HG02870 (cell line): ENCODE data around the gene FBRSL1.
"Not testable (repeated sequence)": the region's sequence is repeated elsewhere in the genome, so short reads cannot be mapped to it uniquely, and the experiment has no call there.

ENCODE experiments used
- ATAC-seq: cut with Tn5 transposase; IDR thresholded peaks from one replicate; pipeline ENCODE4 v1.9.1; 2021; ENCODE audit warnings: mild to moderate bottlenecking, moderate library complexity; ENCODE audit not compliant: unreplicated experiment

FBRSL1 gene

DNA sequence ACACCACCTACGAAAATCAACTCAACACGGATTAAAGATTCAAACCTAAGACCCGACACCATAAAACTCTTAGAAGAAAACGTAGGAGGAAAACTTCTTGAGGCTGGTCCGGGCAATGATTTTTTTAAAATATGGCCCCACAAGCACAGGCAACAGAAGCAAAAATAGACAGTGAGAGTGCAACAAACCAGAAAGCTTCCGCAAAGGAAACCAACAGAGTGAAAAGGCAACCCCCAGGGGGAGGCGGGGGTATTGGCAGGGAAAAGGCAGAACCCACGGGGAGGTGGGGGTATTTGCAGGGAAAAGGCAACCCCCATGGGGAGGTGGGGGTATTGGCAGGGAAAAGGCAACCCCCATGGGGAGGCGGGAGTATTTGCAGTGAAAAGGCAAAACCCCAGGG is 20.5 kb upstream of the FBRSL1 start:
- ATAC-seq = no peak

- ATAC-seq = no peak
Measured at GRCh38 chr12:132470397-132470796, 19.6 kb upstream of the FBRSL1 start.

- ATAC-seq = no peak
Measured at GRCh38 chr12:132471011-132471857, 18.7 kb upstream of the FBRSL1 start.

DNA sequence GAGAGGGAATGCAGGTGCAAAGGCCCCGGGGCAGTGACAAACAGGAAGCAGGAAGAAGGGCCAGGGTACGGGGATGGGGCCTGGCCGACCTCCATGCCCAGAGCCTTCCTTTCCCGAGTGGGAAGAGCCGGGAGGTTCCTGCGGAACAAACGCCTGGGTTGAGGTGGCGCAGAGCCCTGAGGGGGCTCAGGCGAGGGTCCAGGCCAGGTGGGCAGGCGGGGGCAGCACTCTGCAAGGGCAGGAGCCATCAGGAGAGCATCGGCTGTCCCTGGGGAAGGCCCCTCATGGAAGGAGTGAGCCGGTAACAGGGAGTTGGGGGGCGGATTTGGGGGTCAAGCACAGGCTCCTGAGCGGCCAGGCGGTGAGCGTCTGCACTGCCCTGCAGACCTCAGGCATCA is 18.1 kb upstream of the FBRSL1 start:
- ATAC-seq = no peak

- ATAC-seq = no peak
Measured at GRCh38 chr12:132472386-132472785, 17.6 kb upstream of the FBRSL1 start.

DNA sequence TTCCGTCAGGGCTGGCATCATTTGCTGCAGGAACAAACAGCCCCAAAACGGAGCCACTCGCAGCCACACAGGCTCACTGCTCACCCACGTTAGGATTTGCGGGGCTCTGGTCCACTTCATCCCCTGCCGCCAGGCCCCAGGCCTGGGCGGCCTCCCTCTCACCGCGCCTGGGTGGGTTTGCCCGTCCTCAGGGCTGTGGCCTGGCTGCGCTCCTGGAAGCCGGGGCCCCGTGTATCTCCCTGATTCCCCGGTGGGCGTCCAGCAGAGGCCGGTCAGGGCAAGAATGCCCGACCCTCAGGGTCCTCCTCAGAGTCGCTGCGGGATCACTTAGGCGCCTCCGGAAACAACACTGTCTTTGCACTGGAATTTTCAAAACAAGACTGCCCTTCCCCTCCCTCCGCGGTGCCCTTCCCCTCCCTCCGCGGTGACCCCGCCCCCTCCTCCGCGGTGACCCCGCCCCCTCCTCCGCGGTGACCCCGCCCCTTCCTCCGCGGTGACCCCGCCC is 15.7 kb upstream of the FBRSL1 start:
- no peak for ATAC-seq

DNA sequence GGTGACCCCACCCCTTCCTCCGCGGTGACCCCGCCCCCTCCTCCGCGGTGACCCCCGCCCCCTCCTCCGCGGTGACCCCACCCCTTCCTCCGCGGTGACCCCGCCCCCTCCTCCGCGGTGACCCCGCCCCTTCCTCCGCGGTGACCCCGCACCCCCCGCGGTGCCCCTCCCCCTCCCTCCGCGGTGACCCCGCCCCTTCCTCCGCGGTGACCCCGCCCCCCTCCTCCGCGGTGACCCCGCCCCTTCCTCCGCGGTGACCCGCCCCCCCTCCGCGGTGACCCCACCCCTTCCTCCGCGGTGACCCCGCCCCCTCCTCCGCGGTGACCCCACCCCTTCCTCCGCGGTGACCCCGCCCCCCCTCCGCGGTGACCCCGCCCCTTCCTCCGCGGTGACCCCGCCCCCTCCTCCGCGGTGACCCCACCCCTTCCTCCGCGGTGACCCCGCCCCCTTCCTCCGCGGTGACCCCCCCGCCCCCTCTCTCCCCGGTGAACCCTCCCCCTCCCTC is 15.1 kb upstream of the FBRSL1 start:
- not testable (repeated sequence) for ATAC-seq

- ATAC-seq = no peak
Measured at GRCh38 chr12:132475304-132476037, 14.5 kb upstream of the FBRSL1 start.

GRCh38 chr12:132476038-132476414 is 13.9 kb upstream of the FBRSL1 start:
- ATAC-seq = no peak

DNA sequence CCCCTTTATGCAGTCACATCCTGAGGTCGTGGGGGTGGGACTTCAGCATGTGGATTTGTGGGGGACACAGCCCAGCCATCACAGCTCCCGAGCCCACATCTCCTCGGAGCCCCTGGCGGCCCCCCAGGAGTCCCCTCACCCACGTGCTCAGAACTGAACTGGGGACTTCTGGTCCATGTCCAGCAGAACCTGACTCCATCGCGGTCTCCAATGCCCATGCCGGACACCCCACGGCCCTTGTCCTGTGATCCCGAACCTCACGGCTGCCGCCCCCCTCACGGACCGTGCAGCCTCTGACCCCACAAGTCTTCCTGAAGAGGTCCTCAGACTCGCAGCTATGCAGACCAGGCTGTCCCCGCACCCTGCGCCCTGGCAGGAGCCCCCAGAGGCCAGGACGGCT is 13.5 kb upstream of the FBRSL1 start:
- no peak for ATAC-seq

- ATAC-seq = no peak
Measured at GRCh38 chr12:132477017-132477702, 12.8 kb upstream of the FBRSL1 start.

GRCh38 chr12:132477703-132478432 is 12.1 kb upstream of the FBRSL1 start:
- no peak for ATAC-seq

DNA sequence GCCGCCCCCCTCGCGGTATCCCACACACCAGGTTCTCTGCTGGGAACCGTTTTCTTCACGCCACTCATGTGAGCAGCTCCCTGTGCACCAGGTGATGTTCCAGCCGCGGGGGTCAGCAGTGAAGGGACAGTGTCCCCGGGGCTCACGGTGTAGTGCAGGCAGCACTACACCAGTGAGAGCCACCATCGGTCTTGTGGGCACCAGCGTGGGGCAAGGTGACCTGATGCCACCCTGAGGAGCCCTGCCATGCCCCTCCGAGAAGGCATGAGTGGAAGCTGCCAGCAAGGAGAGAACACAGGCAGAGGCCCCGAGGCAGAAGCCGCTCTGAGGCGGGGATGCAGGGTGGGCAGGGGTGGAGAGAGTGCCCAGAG is 11.5 kb upstream of the FBRSL1 start:
- ATAC-seq = no peak

- no peak for ATAC-seq
Measured at GRCh38 chr12:132478845-132479244, 11.1 kb upstream of the FBRSL1 start.

- no peak for ATAC-seq
Measured at GRCh38 chr12:132479291-132479690, 10.7 kb upstream of the FBRSL1 start.

GRCh38 chr12:132479938-132480622 is 9.9 kb upstream of the FBRSL1 start:
- ATAC-seq = no peak

- ATAC-seq = no peak
Measured at GRCh38 chr12:132480623-132481132, 9.3 kb upstream of the FBRSL1 start.

GRCh38 chr12:132481345-132481744 is 8.6 kb upstream of the FBRSL1 start:
- no peak for ATAC-seq

DNA sequence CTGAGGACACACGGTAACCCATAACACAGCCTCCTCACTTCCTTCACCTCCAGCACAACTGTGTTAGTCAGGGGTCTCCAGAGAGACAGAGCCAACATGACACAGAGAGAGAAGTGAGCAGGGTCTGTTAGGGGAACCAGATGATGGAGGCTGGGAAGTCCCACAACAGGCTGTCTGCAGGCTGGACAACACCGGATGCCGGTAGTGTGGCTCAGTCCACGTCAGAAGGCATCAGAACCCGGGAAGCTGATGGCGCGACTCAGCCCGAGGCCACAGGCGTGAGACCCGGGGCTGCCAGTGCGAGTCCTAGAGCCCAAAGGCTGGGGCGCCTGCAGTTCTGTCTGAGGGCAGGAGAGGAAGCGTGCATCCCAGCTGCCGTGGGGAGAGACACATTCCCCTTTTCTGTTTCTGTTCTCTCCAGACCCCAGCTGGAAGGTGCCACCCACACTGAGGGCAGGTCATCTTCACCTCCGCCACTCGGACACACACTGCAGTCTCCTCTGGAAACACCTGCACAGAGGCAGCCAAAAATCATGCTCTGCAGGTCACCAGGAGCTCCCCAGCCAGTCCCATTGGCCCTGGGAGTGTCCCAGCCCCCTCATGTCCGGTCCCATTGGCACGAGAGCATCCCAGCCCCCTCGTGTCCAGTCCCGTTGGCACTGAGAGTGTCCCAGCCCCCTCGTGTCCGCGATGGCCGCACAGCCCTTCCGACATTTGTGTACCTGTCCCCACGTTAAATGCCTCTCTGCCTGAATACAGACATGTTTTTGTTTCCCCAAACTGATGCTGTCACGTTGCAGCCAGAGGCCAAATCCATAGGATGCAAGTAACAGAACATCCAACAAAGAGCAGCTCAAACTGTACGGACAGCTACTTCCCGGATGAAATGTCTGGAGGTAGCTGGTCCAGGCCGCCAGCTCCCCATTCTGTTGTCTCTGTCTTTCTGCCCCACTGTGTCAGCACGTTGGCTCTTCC is 7.9 kb upstream of the FBRSL1 start:
- ATAC-seq = no peak
